ENCODE measurements around the gene TGM6.

Gene TGM6

DNA sequence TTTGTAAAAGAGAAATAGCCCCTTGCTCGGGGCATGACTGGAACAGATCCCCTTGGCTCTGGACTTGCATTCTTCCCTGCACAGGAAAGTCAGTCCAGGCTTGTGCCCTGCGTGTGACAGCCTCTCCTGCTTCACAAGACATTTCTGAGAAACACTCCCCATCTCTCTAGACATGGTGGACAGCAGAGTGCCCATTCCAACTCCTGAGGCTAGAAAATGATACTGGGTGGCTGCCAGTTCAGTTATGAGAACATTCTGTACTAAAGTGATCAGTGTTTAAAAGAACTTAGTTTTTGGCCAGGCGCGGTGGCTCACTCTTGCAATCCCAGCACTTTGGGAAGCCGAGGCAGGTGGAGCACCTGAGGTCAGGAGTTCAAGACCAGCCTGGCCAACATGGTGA is 43.6 kb upstream of the TGM6 start:
- DNase-seq (ENCODE audit: low spot score) = no peak
- TF ChIP-seq, protein P1, sequence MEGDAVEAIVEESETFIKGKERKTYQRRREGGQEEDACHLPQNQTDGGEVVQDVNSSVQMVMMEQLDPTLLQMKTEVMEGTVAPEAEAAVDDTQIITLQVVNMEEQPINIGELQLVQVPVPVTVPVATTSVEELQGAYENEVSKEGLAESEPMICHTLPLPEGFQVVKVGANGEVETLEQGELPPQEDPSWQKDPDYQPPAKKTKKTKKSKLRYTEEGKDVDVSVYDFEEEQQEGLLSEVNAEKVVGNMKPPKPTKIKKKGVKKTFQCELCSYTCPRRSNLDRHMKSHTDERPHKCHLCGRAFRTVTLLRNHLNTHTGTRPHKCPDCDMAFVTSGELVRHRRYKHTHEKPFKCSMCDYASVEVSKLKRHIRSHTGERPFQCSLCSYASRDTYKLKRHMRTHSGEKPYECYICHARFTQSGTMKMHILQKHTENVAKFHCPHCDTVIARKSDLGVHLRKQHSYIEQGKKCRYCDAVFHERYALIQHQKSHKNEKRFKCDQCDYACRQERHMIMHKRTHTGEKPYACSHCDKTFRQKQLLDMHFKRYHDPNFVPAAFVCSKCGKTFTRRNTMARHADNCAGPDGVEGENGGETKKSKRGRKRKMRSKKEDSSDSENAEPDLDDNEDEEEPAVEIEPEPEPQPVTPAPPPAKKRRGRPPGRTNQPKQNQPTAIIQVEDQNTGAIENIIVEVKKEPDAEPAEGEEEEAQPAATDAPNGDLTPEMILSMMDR (IDR thresholded peaks at IDR 0.05; ENCODE audit: extremely low read depth, missing control alignments) = no peak

- TF ChIP-seq, protein P1 (IDR thresholded peaks at IDR 0.05; ENCODE audit: extremely low read depth, missing control alignments) = no peak
- DNase-seq (ENCODE audit: low spot score) = no peak
Measured at GRCh38 chr20:2338411-2339066, 42.2 kb upstream of the TGM6 start.

DNA sequence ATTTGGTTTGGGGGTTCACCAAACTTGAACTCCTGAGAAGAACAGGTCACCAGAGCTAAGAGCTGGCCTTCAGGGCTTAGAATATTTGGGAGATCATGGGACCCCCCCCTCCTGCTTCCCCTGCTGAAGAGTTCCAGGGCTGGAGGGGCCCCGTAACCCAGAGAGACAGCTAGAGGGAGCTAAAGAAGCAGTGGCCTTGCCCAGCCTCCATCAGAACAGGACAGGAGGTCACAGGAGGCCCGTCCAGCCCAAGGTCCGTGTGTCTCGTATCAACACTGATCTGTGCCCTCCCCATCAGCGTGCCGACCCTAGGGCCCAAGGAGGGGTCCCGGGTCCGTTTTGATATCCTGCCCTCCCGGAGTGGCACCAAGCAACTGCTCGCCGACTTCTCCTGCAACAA is 40.6 kb upstream of the TGM6 start:
- TF ChIP-seq, protein P1 (IDR thresholded peaks at IDR 0.05; ENCODE audit: extremely low read depth, missing control alignments) = no peak
- DNase-seq (ENCODE audit: low spot score) = no peak

- TF ChIP-seq, protein P1 (IDR thresholded peaks at IDR 0.05; ENCODE audit: extremely low read depth, missing control alignments) = no peak
- DNase-seq (ENCODE audit: low spot score) = no peak
Measured at GRCh38 chr20:2340823-2341222, 39.9 kb upstream of the TGM6 start.

GRCh38 chr20:2341336-2341735 is 39.4 kb upstream of the TGM6 start:
- no peak for DNase-seq (ENCODE audit: low spot score)
- TF ChIP-seq, protein P1 (IDR thresholded peaks at IDR 0.05; ENCODE audit: extremely low read depth, missing control alignments) = no peak

DNA sequence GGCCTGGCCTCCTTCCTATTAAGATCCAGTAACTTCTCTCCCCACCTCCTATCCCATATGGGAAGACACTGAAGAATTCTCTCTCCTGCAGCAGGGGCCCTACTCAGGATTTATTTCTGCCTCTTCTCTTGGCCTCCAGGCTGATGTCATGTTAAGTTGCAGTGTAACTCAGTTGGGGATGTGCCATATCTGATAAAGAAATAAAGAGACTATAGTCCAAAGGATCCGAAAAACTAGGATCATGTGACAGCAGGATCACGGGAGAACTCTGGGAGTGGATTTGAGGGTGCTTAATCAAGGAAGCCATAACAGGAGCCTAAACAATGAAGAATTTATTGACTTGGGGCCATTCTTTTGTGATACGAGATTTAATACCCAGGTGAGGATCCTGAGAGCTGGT is 38.5 kb upstream of the TGM6 start:
- no peak for DNase-seq (ENCODE audit: low spot score)
- TF ChIP-seq, protein P1 (IDR thresholded peaks at IDR 0.05; ENCODE audit: extremely low read depth, missing control alignments) = no peak

- no peak for DNase-seq (ENCODE audit: low spot score)
- TF ChIP-seq, protein P1 (IDR thresholded peaks at IDR 0.05; ENCODE audit: extremely low read depth, missing control alignments) = no peak
Measured at GRCh38 chr20:2346188-2346587, 34.5 kb upstream of the TGM6 start.
